Large intestine (tissue), 3 donors: ENCODE results near the gene PAOX. TPM values are rescaled to one million over a fixed set of nuclear protein-coding genes. Genes with fewer than 3 reads are reported as not detected.

Experiments used
- DNase-seq, 2 donors: peaks; one replicate each; pipeline versions ENCODE4 v3.0.0 to v3.0.0-alpha.2; 2013
- H3K27ac ChIP-seq: one replicate; pipeline ENCODE4 v1.5.1; 2013; ENCODE audit warnings: low read length
- H3K27me3 ChIP-seq: 2 replicates; pipeline ENCODE4 v1.6.1; 2013; ENCODE audit warnings: low read length; ENCODE audit not compliant: control insufficient read depth, insufficient read depth
- H3K36me3 ChIP-seq: 2 replicates; pipeline ENCODE4 v1.6.1; 2013; ENCODE audit warnings: low read length; ENCODE audit not compliant: control insufficient read depth, insufficient read depth
- H3K4me1 ChIP-seq: one replicate; pipeline ENCODE4 v1.6.1; 2013; ENCODE audit warnings: low read length; ENCODE audit not compliant: control insufficient read depth, insufficient read depth
- H3K4me3 ChIP-seq: one replicate; pipeline ENCODE4 v1.5.1; 2013; ENCODE audit warnings: low read length
- H3K9me3 ChIP-seq: one replicate; pipeline ENCODE4 v1.6.1; 2013; ENCODE audit warnings: mild to moderate bottlenecking, low read depth, low read length, moderate library complexity; ENCODE audit not compliant: control insufficient read depth
- WGBS: methylation state at CpG from one replicate; pipeline ENCODE4 v1.1.5; 2013; ENCODE audit warnings: low lambda C conversion rate; ENCODE audit not compliant: insufficient coverage; 5-methylcytosine and 5-hydroxymethylcytosine counted together
- polyA plus RNA-seq: library from polyadenylated mRNA; unstranded; fragments of 120-200 nt; gene quantifications from one replicate; pipeline ENCODE4 v1.2.1, GENCODE V29; 2013

The PAOX gene
- polyA plus RNA-seq, 1 donor = 9.8 TPM

DNA sequence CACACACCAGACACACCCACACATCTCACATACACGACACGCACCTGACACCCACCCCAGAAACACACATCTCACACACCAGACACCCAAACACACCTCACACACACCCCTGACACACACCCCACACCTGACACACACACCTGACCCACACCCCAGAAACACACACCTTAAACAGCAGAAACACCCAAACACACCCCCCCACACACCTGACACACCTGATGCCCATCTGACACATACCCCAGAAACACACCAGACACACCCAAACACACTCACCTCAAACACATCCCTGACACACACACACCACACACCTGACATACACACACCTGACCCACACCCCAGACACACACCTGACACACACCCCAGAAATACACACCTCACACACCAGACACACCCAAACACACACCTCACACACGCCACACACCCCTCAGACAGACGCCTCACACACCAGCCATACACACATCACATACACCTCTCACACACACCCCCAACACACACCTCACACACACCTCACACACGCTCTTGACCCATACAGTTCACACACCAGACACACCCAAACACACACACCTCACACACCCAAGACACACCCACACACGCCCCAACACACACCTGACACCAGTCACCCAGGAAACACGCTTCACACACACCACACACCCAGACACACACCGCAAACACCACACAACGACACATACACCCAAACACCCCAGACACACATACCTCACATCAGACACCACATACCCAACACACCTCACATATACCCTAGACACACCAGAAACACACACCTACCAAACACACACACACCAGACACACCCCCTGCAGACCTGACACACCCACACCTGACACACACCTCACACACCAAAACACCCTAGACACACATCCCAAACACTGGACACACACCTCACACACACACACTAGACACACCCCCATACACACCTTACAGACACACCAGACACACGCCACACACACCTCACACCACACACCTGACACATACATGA, 40.7 kb upstream of the PAOX start:
- WGBS = no CpG with 5 or more reads among the region's 10 CpGs
- Histone ChIP-seq H3K27ac (no peak overlapping the region), H3K4me3 (no peak overlapping the region), H3K4me1 (peaks cover 12% of the 10 kb centered on the region), H3K36me3 (no peaks in the 10 kb centered on the region), H3K9me3 (peaks cover 33% of the 10 kb centered on the region), H3K27me3 (peaks cover 44% of the 10 kb centered on the region)
- no peak for DNase-seq

DNA sequence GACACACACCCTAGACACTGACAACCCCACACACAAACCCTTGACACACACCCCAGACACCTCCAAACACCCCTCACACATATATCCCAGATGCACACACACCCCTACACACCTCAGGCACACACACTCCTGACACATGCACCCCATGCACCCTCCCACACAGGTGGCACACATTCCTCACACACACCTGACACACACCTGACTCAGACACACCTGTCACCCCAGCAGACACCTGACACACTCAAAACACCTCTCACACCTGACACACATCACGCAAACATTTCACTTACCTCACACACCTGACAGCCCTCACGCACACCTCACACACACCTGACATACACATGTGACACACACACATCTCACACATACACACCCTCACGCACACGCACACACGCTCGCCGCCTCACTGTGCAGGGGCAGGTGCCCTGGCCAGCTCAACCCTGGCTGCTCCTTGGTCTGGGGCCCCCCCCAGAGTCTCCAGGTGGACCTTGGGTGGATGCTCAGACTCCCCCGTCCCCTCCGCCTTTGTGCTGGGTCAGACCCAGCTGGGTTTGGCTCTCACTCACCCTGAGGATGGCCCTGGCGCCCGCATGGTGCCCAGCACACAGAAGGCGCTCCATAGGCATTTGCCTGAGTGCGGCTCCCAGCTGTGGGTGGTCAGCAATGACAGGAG, 39.2 kb upstream of the PAOX start:
- H3K27ac ChIP-seq = no peak overlapping the region
- H3K4me1 ChIP-seq = peaks cover 16% of the 10 kb centered on the region
- H3K27me3 ChIP-seq = peaks cover 36% of the 10 kb centered on the region
- H3K9me3 ChIP-seq = peaks cover 27% of the 10 kb centered on the region
- 100% methylated on average over 2 of the region's 13 CpGs for WGBS
- H3K36me3 ChIP-seq = no peaks in the 10 kb centered on the region
- H3K4me3 ChIP-seq = no peak overlapping the region
- no peak for DNase-seq

DNA sequence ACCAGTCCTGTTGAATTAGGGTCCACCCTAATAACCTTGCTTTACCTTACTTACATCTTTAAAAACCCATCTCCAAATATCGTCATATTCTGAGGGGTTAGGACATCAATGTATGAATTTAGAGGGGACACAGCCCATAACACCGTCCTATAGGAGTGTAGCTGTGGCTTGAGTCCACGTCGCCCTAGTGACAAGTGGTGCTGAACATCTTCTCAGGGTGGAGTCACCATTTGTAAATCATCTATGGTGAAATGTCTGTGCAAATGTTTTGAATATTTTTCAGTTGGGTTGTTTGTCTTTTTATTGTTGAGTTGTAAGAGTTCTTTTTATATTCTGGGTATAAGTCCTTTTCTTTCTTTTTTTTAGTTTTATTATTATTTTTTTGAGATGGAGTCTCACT, 37.1 kb upstream of the PAOX start:
- H3K36me3 ChIP-seq = no peaks in the 10 kb centered on the region
- H3K4me1 ChIP-seq = peaks cover 11% of the 10 kb centered on the region
- no peak overlapping the region for H3K4me3 ChIP-seq
- WGBS = no CpG with 5 or more reads among the region's 4 CpGs
- peaks cover 23% of the 10 kb centered on the region for H3K9me3 ChIP-seq
- no peak for DNase-seq
- no peak overlapping the region for H3K27ac ChIP-seq
- peaks cover 15% of the 10 kb centered on the region for H3K27me3 ChIP-seq

DNA sequence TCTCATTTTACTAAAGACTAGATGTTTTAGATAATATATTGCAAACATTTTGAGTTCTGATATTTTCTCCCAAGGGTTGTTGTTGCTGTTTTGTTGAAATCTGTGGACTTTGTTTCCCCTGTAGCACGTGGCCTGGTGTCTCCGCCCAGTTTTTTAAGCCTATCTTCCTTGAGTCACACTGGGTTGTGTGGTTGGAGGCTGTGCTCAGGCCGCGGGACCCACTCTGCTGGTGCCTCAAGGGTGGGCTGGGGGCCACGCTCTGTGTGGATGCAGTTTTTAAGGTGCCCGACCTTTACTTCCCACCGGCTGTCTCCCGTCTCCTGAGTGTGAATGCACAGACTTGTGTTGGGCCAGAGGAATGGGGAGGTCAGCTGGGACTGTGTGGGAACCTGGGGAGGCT, 36.1 kb upstream of the PAOX start:
- DNase-seq = peak in 1 of 2 donors; percentile 55

DNA sequence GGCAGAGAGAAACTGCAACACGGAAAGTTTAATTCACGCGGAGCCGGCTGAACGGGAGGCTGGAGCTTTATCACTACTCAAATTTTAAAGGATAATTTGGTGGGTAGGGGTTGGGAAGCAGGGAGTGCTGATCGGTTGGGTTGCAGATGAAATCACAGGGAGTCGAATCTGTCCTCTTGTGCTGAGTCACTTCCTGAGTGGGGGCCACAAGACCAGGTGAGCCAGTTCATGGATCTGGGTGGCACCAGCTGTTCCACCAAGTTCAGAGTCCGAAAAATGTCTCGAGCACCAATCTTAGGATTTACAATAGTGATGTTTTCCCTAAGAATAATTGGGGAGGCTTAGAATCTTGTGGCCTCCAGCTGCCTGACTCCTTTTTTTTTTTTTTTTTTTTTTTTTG, 35.5 kb upstream of the PAOX start:
- H3K27ac ChIP-seq = no peak overlapping the region
- H3K36me3 ChIP-seq = no peaks in the 10 kb centered on the region
- WGBS = no CpG with 5 or more reads among the region's 9 CpGs
- H3K4me3 ChIP-seq = no peak overlapping the region
- H3K9me3 ChIP-seq = peaks cover 8% of the 10 kb centered on the region
- H3K4me1 ChIP-seq = peaks cover 16% of the 10 kb centered on the region
- H3K27me3 ChIP-seq = no peaks in the 10 kb centered on the region
- DNase-seq = peak in 1 of 2 donors; percentile 59

More for the DNA sequence above, 36.1 kb upstream of the PAOX start:
- WGBS = no CpG with 5 or more reads among the region's 8 CpGs
- Histone ChIP-seq H3K27ac (no peak overlapping the region), H3K4me3 (no peak overlapping the region), H3K4me1 (peaks cover 12% of the 10 kb centered on the region), H3K9me3 (peaks cover 14% of the 10 kb centered on the region), H3K27me3 (peaks cover 5% of the 10 kb centered on the region), H3K36me3 (no peaks in the 10 kb centered on the region)

DNA sequence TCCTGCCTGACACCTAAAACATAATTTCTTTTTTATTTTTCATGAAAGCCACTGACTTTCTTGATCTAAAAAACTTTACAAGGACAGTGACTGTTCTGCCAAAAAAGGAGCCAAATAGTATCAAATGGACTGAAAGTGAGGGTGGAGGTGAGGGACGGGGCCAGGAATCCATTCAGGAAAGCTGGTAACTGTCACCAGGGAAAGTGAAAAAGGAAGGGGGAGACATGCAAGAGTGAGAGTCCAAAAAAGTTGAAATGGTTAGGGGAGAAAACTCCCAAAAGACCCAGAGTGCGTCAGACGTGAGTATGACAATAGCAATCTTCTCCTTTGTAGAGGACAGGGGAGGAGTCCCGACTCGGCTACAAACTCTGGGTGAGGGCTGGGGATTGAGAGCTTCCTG, 34.8 kb upstream of the PAOX start:
- Histone ChIP-seq H3K4me1 (peaks cover 23% of the 10 kb centered on the region), H3K27ac (no peak overlapping the region), H3K36me3 (no peaks in the 10 kb centered on the region), H3K9me3 (peaks cover 7% of the 10 kb centered on the region), H3K27me3 (no peaks in the 10 kb centered on the region), H3K4me3 (no peak overlapping the region)
- no peak for DNase-seq
- WGBS = 100% methylated on average over 1 of the region's 5 CpGs

DNA sequence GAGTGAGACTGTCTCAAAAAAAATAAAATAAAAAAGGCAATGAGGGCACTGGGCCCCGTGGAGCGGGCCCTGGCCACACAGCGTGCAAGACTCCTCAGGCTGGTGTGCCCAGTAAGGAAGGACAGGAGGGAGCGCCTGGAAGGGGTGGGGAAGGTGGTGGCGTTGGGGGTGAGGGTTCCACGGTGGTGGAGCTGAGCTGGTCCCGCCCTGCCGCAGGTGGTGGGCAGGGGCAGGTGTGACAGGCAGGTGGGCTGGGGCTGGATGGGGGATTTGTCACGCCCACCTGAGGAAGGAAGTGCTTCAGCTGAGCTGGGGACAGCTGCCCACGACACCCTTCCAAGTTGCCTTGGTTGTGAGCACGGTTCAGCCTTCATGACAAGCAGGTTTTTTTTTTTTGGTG, 32.6 kb upstream of the PAOX start:
- no peak overlapping the region for H3K27ac ChIP-seq
- peaks cover 35% of the 10 kb centered on the region for H3K4me1 ChIP-seq
- no peaks in the 10 kb centered on the region for H3K27me3 ChIP-seq
- H3K4me3 ChIP-seq = no peak overlapping the region
- peaks cover 11% of the 10 kb centered on the region for H3K9me3 ChIP-seq
- H3K36me3 ChIP-seq = peaks cover 2% of the 10 kb centered on the region
- peak in 1 of 2 donors; percentile 30 for DNase-seq
- WGBS = 60% methylated on average over 2 of the region's 11 CpGs

DNA sequence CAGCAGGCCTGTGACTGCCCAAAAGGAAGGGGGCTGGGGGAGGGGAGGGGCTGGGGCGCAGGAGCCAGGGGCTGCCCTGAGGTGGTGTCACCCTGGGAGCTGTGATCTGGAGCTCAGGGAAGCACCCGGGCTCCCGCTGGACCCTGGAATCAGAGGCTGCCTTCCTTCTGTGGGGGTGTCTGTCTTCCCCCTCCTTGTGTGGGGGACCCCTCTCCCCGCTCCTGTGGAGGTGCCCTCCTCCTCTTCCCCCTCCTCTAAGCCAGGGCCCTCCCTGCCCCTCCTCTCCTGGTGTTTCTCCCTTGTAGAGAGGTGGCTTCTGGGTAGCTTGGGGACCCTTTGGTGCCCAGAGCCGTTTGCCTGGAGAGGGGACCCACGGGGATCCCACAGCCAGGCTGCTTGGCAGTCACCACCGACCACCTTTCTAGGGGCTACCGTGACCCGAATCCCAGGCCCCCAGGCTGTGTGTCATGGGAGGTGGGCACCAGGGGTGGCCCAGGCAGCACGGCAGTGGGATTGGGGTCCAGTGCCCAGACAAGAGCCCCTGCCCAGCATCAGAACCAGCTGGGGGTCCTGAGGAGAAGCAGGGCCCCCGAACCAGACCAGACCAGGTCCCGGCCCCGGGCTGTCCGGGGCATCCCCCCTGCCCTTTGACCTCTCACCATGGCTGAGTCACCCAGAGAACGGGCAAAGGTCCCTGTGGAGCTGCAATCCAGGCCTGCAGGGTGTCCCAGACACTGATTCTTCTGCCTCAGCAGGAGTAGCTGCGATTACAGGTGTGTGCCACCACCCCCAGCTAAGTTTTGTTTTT, 31.1 kb upstream of the PAOX start:
- Histone ChIP-seq H3K9me3 (peaks cover 11% of the 10 kb centered on the region), H3K27me3 (no peaks in the 10 kb centered on the region), H3K36me3 (peaks cover 12% of the 10 kb centered on the region), H3K27ac (peak overlapping the region; percentile 86), H3K4me1 (peaks cover 32% of the 10 kb centered on the region), H3K4me3 (peak overlapping the region; percentile 48)
- peak; percentile 78 to 87 for DNase-seq
- no CpG with 5 or more reads among the region's 16 CpGs for WGBS

DNA sequence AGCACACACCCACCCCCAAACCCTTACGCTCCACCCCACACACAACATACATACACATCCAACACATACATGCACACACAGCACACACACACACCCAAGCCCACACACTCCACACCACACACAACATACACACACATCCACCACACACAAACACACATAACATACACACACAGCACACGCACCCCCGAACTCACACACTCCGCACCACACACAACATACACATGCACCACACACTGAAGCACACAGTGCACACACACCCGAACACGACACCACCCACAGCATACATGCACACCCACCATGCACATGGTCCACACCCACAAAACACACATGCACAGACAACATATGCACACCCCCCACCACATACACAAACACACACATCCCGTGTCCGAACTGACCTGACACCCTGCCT, 29.9 kb upstream of the PAOX start:
- Histone ChIP-seq H3K27ac (no peak overlapping the region), H3K4me3 (no peak overlapping the region), H3K36me3 (peaks cover 12% of the 10 kb centered on the region), H3K4me1 (peaks cover 24% of the 10 kb centered on the region), H3K9me3 (peaks cover 11% of the 10 kb centered on the region), H3K27me3 (no peaks in the 10 kb centered on the region)
- no CpG with 5 or more reads among the region's 8 CpGs for WGBS
- no peak for DNase-seq

DNA sequence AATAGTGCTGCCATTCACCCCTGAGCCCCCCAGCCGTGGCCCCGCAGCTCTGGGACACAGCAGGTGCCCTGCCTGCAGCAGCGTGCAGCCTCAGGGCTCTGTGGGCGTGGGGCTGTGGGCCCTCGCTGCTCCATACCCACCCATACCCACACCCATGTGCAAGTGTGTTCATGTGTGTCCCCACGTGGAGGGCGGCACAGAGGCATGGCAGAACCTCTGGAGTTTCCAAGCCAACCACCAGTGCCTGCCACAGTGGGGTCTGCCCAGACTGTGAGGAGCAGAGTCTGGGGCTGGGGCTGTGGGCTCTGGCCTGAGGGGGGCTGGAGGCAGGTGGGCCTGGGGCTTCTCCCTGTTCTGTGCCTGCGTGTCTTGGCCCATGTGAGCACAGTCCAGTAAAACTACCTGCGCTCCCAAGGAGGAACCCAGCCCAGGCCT, 29.5 kb upstream of the PAOX start:
- WGBS = no CpG with 5 or more reads among the region's 9 CpGs
- Histone ChIP-seq H3K27me3 (no peaks in the 10 kb centered on the region), H3K4me3 (no peak overlapping the region)

More for the DNA sequence above, 29.5 kb upstream of the PAOX start:
- Histone ChIP-seq H3K4me1 (peaks cover 24% of the 10 kb centered on the region), H3K36me3 (peaks cover 12% of the 10 kb centered on the region), H3K27ac (no peak overlapping the region), H3K9me3 (peaks cover 11% of the 10 kb centered on the region)
- DNase-seq = no peak
